HG03108 (cell line): Measurements from ENCODE around the gene POLE4.

Source experiments
- ATAC-seq: cut with Tn5 transposase; IDR thresholded peaks from one replicate; pipeline ENCODE4 v1.9.1; 2021; ENCODE audit warnings: moderate library complexity; ENCODE audit not compliant: unreplicated experiment

Gene POLE4

GRCh38 chr2:74985978-74986609, 27.7 kb downstream of the POLE4 start:
- ATAC-seq, result no peak

GRCh38 chr2:74991977-74992376, 33.5 kb downstream of the POLE4 start:
- no peak for ATAC-seq

DNA sequence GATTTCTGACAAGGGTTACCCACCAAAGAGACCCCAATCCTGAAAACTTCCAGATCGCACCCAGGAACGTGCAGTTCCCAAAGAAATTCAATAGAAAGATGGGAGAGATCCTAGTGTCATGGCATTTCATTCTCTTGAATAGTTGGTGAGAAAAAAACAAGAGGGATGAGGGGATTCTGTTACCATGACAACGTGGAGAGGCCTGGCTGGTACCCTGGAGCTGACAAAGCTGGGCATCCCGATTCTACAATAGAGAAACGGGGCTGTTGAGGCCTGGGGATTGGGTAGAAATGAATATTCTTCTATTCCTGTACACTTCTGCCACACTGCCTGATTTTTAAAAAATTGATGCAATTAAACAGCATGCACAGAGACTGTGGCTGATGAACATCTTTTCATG, 41.0 kb downstream of the POLE4 start:
- no peak for ATAC-seq

DNA sequence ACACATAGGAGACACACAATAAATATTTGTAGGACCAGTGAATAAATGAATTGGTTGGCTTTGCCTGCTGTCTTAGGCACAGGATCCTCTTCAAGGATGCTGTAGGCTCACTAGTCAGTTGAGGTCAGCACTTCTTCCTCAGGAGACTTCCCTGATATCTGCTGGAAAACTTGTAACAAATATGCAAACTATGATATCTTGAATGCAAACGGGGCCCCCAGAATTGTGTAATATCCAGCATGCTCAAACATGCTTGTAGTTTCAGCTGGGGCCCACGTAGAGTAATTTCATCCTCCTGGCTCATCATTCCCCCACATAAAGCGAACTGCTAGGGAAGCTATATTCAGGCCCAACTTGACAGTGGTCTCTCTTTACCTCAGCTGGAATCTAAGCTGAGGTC, 43.6 kb downstream of the POLE4 start:
- no peak for ATAC-seq

DNA sequence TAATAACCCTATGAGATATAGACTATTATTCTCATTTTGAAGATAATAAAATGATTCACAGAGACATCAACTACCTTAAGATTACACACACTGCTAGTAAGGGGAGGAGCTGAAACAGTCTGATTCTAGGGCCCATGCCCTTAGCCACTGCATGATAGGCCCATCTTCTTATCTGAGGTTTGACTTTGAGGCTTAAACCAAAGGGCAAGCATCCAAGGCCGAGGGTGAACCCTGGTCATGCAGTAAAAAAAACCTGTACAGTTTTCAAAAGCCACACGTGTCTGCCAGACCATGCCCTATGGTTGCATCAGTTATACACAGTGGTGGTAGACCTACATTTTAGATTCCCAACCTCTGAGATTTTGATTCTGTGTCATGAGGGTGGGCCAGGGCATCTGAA, 44.8 kb downstream of the POLE4 start:
- no peak for ATAC-seq

DNA sequence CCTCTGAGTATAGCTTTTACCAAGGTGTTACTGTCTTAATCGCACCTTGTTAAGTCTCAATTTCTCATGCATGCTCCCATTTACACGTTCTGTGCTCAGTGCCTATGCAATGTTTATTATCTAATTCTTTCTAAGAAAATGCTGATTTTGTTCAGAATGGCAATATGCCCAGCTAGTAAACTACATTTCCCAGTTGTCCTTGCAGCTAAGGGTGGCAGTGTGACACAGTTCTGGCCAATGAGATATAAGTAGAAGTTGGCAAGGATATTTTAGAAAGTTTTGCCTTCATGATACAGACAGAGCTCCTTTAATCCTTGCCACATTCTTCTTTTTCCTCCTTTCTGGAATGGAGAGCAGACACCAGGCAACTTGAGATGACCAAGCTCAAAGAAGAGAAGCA, 45.3 kb downstream of the POLE4 start:
- ATAC-seq, result no peak

DNA sequence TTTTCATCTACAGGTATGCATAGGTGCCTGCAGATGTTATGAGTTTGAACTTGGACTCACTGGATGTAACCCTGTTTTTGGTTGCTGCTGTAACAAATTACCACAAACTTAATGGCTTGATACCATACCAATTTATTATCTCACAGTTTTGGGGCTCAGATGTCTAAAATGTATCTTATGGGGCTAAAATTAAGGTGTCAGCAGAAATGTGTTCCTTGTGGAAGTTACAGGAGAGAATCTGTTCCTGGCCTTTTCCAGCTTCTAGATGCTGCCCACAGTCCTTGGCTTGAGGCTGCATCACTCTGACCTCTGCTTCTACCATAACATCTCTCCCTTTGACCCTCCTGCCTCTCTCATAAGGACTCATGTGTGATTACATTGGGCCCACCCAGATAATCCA, 47.6 kb downstream of the POLE4 start:
- no peak for ATAC-seq

DNA sequence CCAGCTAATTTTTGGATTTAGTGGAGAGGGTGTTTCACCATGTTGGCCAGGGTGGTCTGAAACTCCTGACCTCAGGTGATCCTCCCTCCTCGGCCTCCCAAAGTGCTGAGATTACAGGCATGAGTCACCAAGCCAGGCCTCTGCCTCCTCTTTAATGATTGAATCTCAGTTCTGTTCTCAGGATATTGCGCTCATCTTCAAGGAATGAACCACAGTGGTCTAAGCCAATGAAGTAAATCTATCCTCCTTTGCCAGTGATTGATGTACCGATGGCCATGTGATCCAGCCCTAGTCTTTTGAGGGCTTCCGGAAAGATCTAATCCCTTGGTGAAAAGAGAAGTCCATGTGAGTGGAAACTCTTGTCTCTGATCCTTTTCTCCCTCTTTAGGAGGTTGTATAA, 48.6 kb downstream of the POLE4 start:
- no peak for ATAC-seq

- ATAC-seq, result no peak
These were observed 49.4 kb downstream of the POLE4 start for GRCh38 chr2:75007819-75008218.

- no peak for ATAC-seq
These were observed 52.1 kb downstream of the POLE4 start for GRCh38 chr2:75010571-75010970.

DNA sequence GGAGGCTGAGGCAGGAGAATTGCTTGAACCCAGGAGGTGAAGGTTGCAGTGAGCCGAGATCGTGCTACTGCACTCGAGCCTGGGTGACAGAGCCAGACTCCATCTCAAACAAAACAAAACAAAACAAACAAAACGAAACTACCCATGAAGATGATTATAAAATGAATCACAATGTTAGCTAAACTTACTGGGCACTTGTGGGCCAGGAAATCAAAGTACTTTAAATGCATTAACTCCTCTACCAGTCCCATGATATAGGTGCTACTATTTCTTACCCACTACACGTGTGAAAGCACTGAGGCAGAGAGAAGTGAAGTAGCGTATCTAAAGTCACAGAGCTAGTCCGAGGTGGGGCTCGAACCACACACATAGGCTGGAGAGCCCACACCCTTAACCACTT, 53.6 kb downstream of the POLE4 start:
- ATAC-seq, result no peak

GRCh38 chr2:75018162-75018561, 59.7 kb downstream of the POLE4 start:
- ATAC-seq, result no peak
